HG02763 (cell line): ENCODE data around the gene GEN1.

Source experiments
- ATAC-seq: cut with Tn5 transposase; IDR thresholded peaks from one replicate; pipeline ENCODE4 v1.9.1; 2021; ENCODE audit warnings: mild to moderate bottlenecking, moderate library complexity; ENCODE audit not compliant: unreplicated experiment

GEN1 gene, protein sequence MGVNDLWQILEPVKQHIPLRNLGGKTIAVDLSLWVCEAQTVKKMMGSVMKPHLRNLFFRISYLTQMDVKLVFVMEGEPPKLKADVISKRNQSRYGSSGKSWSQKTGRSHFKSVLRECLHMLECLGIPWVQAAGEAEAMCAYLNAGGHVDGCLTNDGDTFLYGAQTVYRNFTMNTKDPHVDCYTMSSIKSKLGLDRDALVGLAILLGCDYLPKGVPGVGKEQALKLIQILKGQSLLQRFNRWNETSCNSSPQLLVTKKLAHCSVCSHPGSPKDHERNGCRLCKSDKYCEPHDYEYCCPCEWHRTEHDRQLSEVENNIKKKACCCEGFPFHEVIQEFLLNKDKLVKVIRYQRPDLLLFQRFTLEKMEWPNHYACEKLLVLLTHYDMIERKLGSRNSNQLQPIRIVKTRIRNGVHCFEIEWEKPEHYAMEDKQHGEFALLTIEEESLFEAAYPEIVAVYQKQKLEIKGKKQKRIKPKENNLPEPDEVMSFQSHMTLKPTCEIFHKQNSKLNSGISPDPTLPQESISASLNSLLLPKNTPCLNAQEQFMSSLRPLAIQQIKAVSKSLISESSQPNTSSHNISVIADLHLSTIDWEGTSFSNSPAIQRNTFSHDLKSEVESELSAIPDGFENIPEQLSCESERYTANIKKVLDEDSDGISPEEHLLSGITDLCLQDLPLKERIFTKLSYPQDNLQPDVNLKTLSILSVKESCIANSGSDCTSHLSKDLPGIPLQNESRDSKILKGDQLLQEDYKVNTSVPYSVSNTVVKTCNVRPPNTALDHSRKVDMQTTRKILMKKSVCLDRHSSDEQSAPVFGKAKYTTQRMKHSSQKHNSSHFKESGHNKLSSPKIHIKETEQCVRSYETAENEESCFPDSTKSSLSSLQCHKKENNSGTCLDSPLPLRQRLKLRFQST

GRCh38 chr2:17753803-17754663 is at the start of gene GEN1, which contains the start of gene SMC6:
Gene GEN1, plus strand, starts transcription at chr2:17754138. Its CDS starts 5,806 bp downstream, at chr2:17759944.
Gene SMC6, minus strand, starts transcription at chr2:17753810. Its CDS starts 7,864 bp downstream, at chr2:17745946.
- ATAC-seq = peak; percentile 70

- no peak for ATAC-seq
These were observed 47.1 kb upstream of the GEN1 start for GRCh38 chr2:17706845-17707244.

GRCh38 chr2:17708501-17708900 is 45.4 kb upstream of the GEN1 start:
- ATAC-seq = no peak

DNA sequence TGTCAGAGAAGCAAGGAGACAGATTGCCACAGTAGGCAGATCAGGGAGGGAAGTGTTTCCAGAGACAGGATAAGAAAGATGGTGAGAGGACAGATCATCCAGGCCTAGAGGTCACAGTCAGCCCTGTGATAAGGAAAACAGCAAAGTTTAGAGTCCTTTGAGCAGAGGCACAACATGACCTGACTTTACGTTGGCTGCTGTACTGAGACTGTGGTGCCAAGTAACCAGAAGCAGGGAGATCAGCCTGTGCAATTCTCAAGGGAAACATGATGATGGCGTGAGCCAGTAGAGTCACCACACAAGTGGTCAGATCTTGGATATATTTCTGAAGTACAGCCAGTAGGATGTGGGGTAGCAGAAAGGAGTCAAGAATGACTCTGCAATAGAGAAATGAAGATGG is 44.0 kb upstream of the GEN1 start:
- ATAC-seq = no peak

- ATAC-seq = no peak
These were observed 43.2 kb upstream of the GEN1 start for GRCh38 chr2:17710547-17711248.

GRCh38 chr2:17713291-17713690 is 40.6 kb upstream of the GEN1 start:
- ATAC-seq = no peak

DNA sequence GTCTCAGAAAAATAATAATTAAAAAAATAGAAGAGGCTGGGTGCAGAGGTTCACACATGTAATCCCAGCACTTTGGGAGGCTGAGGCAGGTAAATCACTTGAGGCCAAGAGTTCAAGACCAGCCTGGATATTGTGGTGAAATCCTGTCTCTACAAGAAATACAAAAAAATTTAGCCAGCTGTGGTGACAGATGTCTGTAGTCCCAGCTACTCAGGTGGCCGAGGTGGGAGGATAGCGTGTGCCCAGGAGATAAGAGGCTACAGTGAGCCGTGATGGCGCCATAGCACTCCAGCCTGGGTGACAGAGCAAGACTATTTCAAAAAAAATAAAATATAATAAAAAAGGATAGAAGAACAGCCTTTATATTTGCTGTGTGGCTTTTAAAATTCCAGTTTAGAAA is 36.3 kb upstream of the GEN1 start:
- no peak for ATAC-seq

DNA sequence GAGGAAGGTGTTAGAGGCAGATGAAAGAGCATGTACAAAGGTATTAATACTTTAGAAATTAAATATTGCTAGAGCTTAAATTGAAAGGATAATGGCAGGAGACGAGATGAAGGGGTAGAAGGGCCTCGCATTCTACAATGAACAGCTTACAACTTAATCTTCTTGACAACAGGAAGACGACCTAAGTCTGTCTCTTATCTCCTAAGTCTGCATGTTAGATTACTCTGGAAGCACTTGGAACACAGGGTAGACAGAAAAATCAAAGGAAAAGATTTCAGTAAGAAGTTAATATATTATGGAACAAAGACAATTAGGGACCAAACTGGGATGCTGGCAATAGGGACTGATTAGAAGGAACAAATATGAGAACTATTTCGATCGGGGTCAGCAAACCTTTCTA is 35.2 kb upstream of the GEN1 start:
- ATAC-seq = no peak

DNA sequence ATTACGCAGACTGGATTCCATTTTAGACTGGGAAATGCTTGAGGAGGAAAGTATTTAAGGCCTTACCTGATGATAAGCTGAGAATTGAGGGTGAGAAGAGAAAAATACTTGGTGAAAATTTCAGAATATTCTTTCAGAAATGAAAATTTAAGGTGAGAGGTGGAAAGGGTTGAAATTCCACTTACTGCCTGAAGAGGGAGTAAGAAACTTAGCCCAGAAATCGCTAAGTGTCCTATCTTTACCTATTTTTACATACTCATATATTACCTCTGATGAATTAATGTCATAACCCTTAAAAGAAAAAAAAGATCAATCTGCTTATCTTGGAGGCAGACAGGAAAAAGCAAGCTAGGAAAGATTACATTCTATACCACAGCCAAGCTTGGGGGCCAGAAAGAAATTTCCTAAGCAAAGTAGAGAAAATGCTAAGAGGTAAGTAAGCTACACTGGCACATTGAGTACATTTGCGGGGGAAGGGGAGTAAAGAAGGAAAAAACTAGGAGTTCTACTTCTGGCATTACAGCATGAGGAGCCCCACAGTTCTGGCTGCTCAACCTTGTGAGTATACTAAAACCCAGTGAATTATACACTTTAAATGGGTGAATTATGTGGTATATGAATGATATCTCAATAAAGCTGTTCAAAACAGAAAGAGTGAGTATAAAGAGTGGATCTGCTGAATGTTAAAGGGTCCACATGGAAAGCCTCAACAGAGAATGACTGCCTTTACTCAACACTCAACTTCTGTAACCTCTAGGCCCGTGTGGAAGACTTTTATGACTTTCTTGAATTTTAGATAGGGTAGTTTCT is 34.2 kb upstream of the GEN1 start:
- no peak for ATAC-seq

DNA sequence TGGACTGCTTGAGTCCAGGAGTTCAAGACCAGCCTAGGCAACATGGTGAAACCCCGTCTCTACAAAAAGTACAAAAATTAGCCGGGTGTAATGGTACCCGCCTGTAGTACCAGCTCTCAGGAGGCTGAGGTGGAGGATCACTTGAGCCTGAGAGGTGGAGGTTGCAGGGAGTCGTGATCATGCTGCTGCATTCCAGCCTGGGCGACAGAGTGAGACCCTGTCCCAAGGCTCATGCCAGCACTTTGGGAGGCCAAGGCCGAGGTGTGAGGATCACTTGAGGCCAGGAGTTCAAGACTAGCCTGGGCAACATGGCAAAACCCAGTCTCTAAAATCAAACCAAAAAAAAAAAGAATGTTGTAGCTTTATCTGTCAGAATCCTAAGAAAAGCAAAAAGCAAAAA is 25.7 kb upstream of the GEN1 start:
- no peak for ATAC-seq

DNA sequence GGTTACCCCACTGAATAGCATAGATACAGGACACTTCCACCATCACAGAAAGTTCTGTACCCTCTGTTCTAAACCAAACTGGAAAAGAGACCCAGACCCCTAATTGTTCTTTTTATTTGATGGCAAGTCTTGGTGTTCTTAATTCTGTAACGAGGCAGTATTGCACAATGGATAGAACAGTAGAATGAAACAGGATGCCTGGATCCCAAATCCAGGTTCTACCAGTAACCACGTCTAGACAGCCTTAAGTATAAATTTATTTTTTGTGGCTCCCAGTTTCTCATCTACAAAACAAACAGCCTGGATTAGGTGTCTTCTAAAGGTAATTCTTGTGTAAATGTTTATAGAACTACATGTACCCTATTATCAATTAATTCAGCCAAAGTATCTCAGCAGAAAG is 24.1 kb upstream of the GEN1 start:
- no peak for ATAC-seq

DNA sequence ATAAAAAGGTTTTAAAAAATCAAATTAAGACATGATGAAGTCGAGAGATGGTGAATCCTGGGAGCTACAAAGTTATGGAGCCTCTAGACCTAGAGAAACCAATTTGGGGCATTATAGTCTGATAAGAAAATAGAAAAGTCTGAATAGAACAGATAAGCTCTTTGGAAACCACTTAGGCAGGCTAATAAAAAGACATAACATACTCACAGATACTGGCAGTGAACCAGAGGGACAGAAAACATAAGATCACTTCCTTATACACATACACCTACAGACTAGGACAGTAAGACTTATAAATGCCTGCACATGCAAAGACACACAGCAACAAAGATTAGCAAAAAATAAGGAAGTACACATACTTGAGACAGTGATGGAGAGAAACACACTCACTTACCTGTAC is 20.3 kb upstream of the GEN1 start:
- ATAC-seq = no peak

GRCh38 chr2:17735864-17736263 is 18.1 kb upstream of the GEN1 start:
- no peak for ATAC-seq

- no peak for ATAC-seq
These were observed 16.9 kb upstream of the GEN1 start for GRCh38 chr2:17736989-17737388.

DNA sequence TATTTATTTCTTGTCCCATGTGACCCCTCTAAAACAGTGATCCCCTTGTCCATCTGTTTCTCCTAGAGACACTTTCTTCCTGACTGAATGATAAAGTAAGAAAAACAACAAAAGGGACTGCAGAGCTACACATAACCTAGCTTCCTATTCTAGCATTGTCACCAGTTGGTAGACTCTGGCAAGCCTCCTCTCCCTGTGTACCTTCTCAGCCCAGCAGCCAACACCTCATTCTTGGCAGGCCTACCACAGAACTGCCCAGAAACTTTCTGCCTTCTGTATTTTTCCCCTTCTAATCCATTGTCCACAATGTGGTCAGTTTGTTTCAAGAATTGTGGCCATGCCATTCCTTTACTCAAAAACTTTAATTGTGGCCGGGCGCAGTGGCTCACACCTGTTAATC is 13.7 kb upstream of the GEN1 start:
- ATAC-seq = no peak

DNA sequence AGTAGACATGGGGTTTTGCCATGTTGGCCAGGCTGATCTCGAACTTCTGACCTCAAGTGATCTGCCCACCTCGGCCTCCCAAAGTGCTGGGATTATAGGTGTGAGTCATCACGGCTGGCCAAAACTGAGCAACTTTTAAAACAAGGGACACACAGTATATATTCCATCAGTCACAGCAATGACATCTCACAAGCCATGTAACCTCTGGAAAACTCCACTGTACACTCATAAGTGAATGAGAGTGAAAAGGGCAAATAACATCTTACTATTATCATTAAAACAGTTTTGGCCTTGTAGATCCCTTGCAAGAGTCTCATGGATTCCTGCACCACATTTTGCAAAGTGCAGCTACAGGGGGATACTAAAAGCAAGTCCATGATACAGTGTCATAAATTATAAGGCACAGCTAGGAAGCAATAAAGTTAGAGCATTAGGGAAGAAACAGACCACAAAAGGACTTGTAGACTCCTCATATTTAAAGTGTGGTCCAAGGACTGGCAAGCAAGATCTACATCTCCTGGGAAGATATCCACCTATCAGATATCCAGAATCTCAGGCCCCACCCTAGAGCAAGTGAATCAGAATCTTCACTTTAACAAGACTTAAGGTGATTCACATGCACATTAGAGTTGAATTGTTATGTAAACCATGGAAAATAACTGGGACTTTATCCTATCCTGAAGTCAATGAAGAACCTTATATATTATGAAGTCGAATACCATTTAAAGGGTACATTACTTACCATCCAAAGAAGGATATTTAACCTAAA is 6.1 kb upstream of the GEN1 start:
- no peak for ATAC-seq

- no peak for ATAC-seq
These were observed 5.2 kb upstream of the GEN1 start for GRCh38 chr2:17748745-17749144.

- ATAC-seq = peak; percentile 12
These were observed 4.0 kb upstream of the GEN1 start for GRCh38 chr2:17749753-17750438.
